GM12878 (cell line): ENCODE results near the gene LDLRAD4. TPM values are rescaled to one million over a fixed set of nuclear protein-coding genes. Genes with fewer than 3 reads are reported as not detected.

Source experiments
- ATAC-seq: fragments of 200-7000 bp; cut with Tn5 transposase; 3 replicates; pipeline ENCODE4 v1.9.1; 2020; ENCODE audit warnings: mild to moderate bottlenecking, moderate library complexity
- BruUV-seq: library from RNA; stranded (reverse); fragments of 400-500 nt; replicated peaks from 2 replicates; lab custom pipeline; 2021; lab: Mats Ljungman, UMichigan
- CTCF ChIA-PET: fragments of 300-600 bp; sonication (Branson Sonifier 250); formaldehyde crosslinking; extraction: SDS; loops from one replicate; lab custom pipeline; 2021; ENCODE audit warnings: inconsistent platforms; lab: Yijun Ruan, JAX
- POLR2A ChIA-PET: fragments of 350-600 bp; formaldehyde crosslinking; extraction: SDS; loops from one replicate; lab custom pipeline; 2021; ENCODE audit warnings: inconsistent platforms; lab: Charles Lee
- RAD21 ChIA-PET: fragments of 300-600 bp; sonication (Branson Sonifier 250); formaldehyde crosslinking; loops from one replicate; lab custom pipeline; 2023; ENCODE audit warnings: antibody characterized with exemption; ENCODE audit not compliant: unreplicated experiment; lab: Charles Lee
- SMC1A ChIA-PET: fragments of 300-600 bp; sonication (Branson Sonifier 250); formaldehyde crosslinking; loops from one replicate; lab custom pipeline; 2023; ENCODE audit not compliant: unreplicated experiment, uncharacterized antibody; lab: Charles Lee
- DNase-seq: peaks from one replicate; pipeline ENCODE4 v3.0.0-alpha.2; 2011; ENCODE audit warnings: low read depth, low spot score
- FAIRE-seq: peaks from 3 replicates; lab custom pipeline; 2011; peaks lifted over from hg19 to GRCh38; lab: Jason Lieb, UNC
- H2AFZ ChIP-seq: 2 replicates; pipeline ENCODE4 v1.6.0; 2011; ENCODE audit warnings: low read depth, low read length, control low read depth; ENCODE audit not compliant: control insufficient read depth
- H3K27ac ChIP-seq: 2 replicates; pipeline ENCODE4 v1.5.1; 2011; ENCODE audit warnings: control low read depth; ENCODE audit not compliant: control insufficient read depth, insufficient read depth
- H3K27me3 ChIP-seq, 2 experiments: replicated peaks in 1 of 2; 2 replicates each; pipeline versions ENCODE4 v1.6.0 to v1.6.1; 2011; ENCODE audit warnings: low read length in 1 of 2; ENCODE audit not compliant: control insufficient read depth in 2 of 2, insufficient read depth in 2 of 2
- H3K36me3 ChIP-seq, 2 experiments: 2 replicates each; pipeline ENCODE4 v1.5.1; 2011; ENCODE audit warnings: low read length in 1 of 2; ENCODE audit not compliant: control insufficient read depth in 2 of 2, insufficient read depth in 2 of 2
- H3K4me1 ChIP-seq: 2 replicates; pipeline ENCODE4 v1.6.1; 2011; ENCODE audit warnings: mild to moderate bottlenecking, low read length, moderate library complexity, mixed read lengths; ENCODE audit not compliant: control insufficient read depth, insufficient read depth
- H3K4me2 ChIP-seq: 2 replicates; pipeline ENCODE4 v1.6.0; 2011; ENCODE audit warnings: control low read depth; ENCODE audit not compliant: control insufficient read depth, insufficient read depth
- H3K4me3 ChIP-seq: fragments of 200-600 bp; sonication (generic); 2 replicates; pipeline ENCODE4 v1.5.1; 2016
- H3K79me2 ChIP-seq: 2 replicates; pipeline ENCODE4 v1.6.0; 2011; ENCODE audit warnings: low read length; ENCODE audit not compliant: control insufficient read depth, insufficient read depth
- H3K9ac ChIP-seq: 2 replicates; pipeline ENCODE4 v1.8.0; 2011; ENCODE audit warnings: low read length, control low read depth, mixed read lengths; ENCODE audit not compliant: control insufficient read depth, insufficient read depth
- H3K9me3 ChIP-seq: replicated peaks from 3 replicates; pipeline ENCODE4 v1.5.1; 2011; ENCODE audit warnings: mild to moderate bottlenecking, low read length; ENCODE audit not compliant: control insufficient read depth, insufficient read depth
- H4K20me1 ChIP-seq: 2 replicates; pipeline ENCODE4 v1.6.0; 2011; ENCODE audit not compliant: control insufficient read depth, insufficient read depth
- PKNOX1 ChIP-seq: fragments of 450-650 bp; IDR thresholded peaks from 2 replicates; pipeline ENCODE4 v1.6.1; 2016; ENCODE audit warnings: mild to moderate bottlenecking
- PRDM15 ChIP-seq: fragments of 450-650 bp; formaldehyde crosslinking; IDR thresholded peaks from 2 replicates; pipeline ENCODE4 v1.4.0; 2020; ENCODE audit warnings: mild to moderate bottlenecking, moderate library complexity
- RAD51 ChIP-seq: fragments of 450-650 bp; IDR thresholded peaks from 2 replicates; pipeline ENCODE4 v1.6.1; 2016; ENCODE audit warnings: moderate library complexity, mild to moderate bottlenecking, inconsistent platforms
- SMARCA5 ChIP-seq: fragments of 450-650 bp; IDR thresholded peaks from 2 replicates; pipeline ENCODE4 v1.6.1; 2017; ENCODE audit warnings: mild to moderate bottlenecking
- SUZ12 ChIP-seq: fragments of 200-600 bp; sonication (generic); IDR thresholded peaks from one replicate; pipeline ENCODE4 v1.6.1; 2018; ENCODE audit warnings: antibody characterized with exemption, mild to moderate bottlenecking; ENCODE audit not compliant: unreplicated experiment
- ZBTB40 ChIP-seq: fragments of 450-650 bp; IDR thresholded peaks from 2 replicates; pipeline ENCODE4 v1.6.1; 2016; ENCODE audit warnings: mild to moderate bottlenecking, moderate library complexity, borderline replicate concordance
- ZNF687 ChIP-seq: fragments of 450-650 bp; IDR thresholded peaks from 2 replicates; pipeline ENCODE4 v1.6.1; 2017; ENCODE audit warnings: mild to moderate bottlenecking, moderate library complexity
- ZZZ3 ChIP-seq: IDR thresholded peaks from 2 replicates; pipeline ENCODE4 v1.6.1; 2011; ENCODE audit warnings: low read depth; ENCODE audit not compliant: control insufficient read depth, insufficient read length
- WGBS: methylation state at CpG from one replicate; pipeline ENCODE4 v1.1.6; 2016; ENCODE audit warnings: low lambda C conversion rate; ENCODE audit not compliant: insufficient replicate concordance, insufficient coverage; ENCODE audit errors: missing lambda C conversion rate; 5-methylcytosine and 5-hydroxymethylcytosine counted together
- in situ Hi-C: fragments of 300-500 bp; cut with MboI; formaldehyde crosslinking; loops from 9 replicates; pipeline ENCODE4 v1.14.3; 2018; ENCODE audit warnings: mixed read lengths
- intact Hi-C: fragments of 100-400 bp; cut with micrococcal nuclease; formaldehyde crosslinking; loops from one replicate; pipeline ENCODE4 v1.14.2; 2022; ENCODE audit not compliant: unreplicated experiment
- polyA plus RNA-seq, 11 experiments: library from polyadenylated mRNA; depleted of rRNA in 4 of 11; unstranded in 6 of 11; stranded (reverse) in 5 of 11; fragments of >200 nt; fragmentation: Nextera tagmentation in 4 of 11; fragmentation: Illumina TruSeq in 1 of 11; extraction: Ambion mirVana in 4 of 11; extraction: Trizol in 1 of 11; gene quantifications; 1 replicate in 1 of 11; 2 replicates in 10 of 11; pipeline versions ENCODE4 v1.2.1 to v1.2.3, GENCODE V29; 2011 to 2016; ENCODE audit warnings: inconsistent platforms in 2 of 11, missing spikeins in 2 of 11, low read depth in 1 of 11
- total RNA-seq, 4 experiments: library from RNA; depleted of rRNA in 3 of 4; stranded (reverse); fragments of >200 nt in 3 of 4; fragmentation: Illumina TruSeq in 1 of 4; extraction: Trizol in 1 of 4; gene quantifications; 2 replicates each; pipeline versions ENCODE4 v1.2.1 to v1.2.3, GENCODE V29; 2013 to 2021

LDLRAD4 gene
- total and polyA plus RNA-seq, 10 of the 15 experiments (the other 5 are each of a cell fraction or from before 2014, with no cell fraction given), result 2.7 to 16.8 (median 11.2) TPM

GRCh38 chr18:13576598-13576997 lies 358.0 kb downstream of the LDLRAD4 start:
- Histone ChIP-seq H3K4me1 (peaks cover 33% of the 10 kb centered on the region), H3K4me3 (peak overlapping the region; percentile 37; the same call in 1 of the 2 replicates), H3K27me3 (no peaks in the 10 kb centered on the region), H3K27ac (peak overlapping the region; percentile 92), H3K9me3 (no peaks in the 10 kb centered on the region), H3K79me2 (no peaks in the 10 kb centered on the region), H3K9ac (peak overlapping the region; percentile 68), H3K4me2 (peak overlapping the region; percentile 69), H2AFZ (no peak overlapping the region; the same call in 1 of the 2 replicates), H3K36me3 (no peaks in the 10 kb centered on the region), H4K20me1 (no peaks in the 10 kb centered on the region)
- SMC1A ChIA-PET, result interaction anchor here (0.7 to 6.8 kb wide), 12 partner anchors 9 to 236 kb away, joined by 3 to 133 read pairs (median 16); no protein-coding TSS in a partner anchor
- intact Hi-C loops, result loop anchor here (2.0 kb wide), 1 partner anchor 14 kb away; no protein-coding TSS in a partner anchor
- WGBS, result 53% methylated on average over 6 of the region's 6 CpGs
- DNase-seq (no peak), FAIRE-seq (no peak), ATAC-seq (peak; percentile 5)
- CTCF ChIA-PET, result interaction anchor here (0.8 to 3.9 kb wide), 10 partner anchors 9 to 53 kb away, joined by 3 to 31 read pairs (median 14); no protein-coding TSS in a partner anchor
- RAD21 ChIA-PET, result interaction anchor here (0.7 to 9.3 kb wide), 9 partner anchors 8 to 53 kb away, joined by 3 to 156 read pairs (median 52); no protein-coding TSS in a partner anchor
- TSS peak; percentile 95 for BruUV-seq
- POLR2A ChIA-PET, result interaction anchor here (0.7 to 4.0 kb wide), 7 partner anchors 9 to 299 kb away, joined by 6 to 108 read pairs (median 52); no protein-coding TSS in a partner anchor
- in situ Hi-C loops, result no loop called here
- TF ChIP-seq RAD51, result no peak
- TF ChIP-seq PRDM15, result 0 out of 2 replicates have a peak, but pooled peaks have one; percentile 14
- no peak for TF ChIP-seq ZZZ3
- TF ChIP-seq SUZ12, result no peak
- TF ChIP-seq SMARCA5, result peak; percentile 50; the same call in 1 of the 2 replicates
- no peak for TF ChIP-seq PKNOX1
- TF ChIP-seq ZBTB40, result no peak
- peak; percentile 92 for TF ChIP-seq ZNF687
